ENCODE results near the gene TMEM235.

Gene TMEM235

DNA sequence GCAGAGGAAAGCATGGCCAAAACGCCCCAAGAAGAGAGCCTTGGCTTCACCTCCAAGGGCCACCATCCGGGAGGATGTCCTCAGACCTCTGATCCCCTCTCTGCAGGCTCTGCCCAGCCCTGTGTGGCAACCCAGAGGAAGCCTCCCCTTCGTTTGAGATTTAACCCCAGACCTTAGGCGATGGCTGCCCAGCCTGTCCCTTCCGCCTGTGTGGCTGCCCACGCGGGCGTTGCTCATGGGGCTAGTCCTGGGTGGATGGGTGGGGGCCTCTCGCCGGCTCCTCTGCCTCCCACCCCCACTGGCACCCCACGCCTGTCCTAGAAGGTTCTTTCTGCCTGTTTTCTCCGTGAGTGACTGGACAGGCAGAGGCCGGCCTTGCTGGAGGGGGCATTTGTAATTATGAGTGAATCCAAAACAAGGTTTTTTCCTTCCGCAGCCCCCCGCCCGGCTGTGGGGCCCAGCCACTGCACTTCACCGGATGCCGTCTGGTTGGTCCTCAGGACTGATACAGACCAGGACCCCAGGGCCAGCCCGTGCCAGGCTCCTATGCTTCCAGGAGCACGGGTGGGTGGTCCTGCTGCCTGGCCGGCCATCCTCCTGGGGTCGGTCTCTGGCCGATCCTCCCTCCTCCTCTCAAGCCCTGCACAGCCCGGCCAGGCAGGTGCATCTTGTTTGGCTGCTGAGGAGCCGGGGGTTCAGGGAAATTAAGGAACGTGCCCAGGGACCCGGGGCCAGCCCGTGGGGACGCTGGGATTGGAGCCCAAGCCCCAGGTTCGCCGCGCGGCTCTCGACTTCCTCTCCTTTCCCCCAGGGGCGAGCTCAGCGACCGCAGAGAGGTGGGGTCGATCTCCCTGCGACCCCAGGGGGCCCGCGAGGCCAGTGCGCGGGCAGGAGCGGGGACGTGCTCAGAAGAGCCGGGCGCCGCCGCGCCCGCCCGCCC lies at the start of gene TMEM235:
Gene TMEM235, plus strand, starts transcription at position 636 of the 940 bp plus-strand sequence. CDS start 393 bp downstream, outside the sequence.
- no peak for DNase-seq (ENCODE audit: low spot score)

GRCh38 chr17:78182504-78182903 lies 48.9 kb upstream of the TMEM235 start:
- DNase-seq (ENCODE audit: low spot score), result no peak

- DNase-seq (ENCODE audit: low spot score), result no peak
These were observed 47.5 kb upstream of the TMEM235 start for GRCh38 chr17:78183916-78184315.

DNA sequence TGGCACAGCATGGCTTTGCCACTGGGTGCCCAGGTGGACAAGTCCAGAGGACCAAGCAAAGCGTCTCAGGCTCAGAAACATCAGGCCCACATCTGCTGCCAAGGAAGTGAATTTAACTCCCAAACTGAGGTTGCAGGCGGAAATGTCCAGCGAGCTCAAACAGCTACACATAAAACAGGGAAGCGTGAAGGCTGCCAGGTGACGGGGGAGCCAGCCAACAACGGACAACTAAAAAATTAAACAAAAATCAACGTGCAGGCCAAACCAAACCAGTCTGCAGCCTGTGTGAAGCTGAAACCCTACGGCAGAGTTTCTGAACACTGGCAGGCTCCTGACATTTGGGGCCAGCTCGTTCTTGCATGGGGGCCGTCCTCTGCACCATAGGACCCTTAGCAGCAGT lies 47.1 kb upstream of the TMEM235 start:
- no peak for DNase-seq (ENCODE audit: low spot score)

- DNase-seq (ENCODE audit: low spot score), result no peak
These were observed 46.6 kb upstream of the TMEM235 start for GRCh38 chr17:78184868-78185267.

DNA sequence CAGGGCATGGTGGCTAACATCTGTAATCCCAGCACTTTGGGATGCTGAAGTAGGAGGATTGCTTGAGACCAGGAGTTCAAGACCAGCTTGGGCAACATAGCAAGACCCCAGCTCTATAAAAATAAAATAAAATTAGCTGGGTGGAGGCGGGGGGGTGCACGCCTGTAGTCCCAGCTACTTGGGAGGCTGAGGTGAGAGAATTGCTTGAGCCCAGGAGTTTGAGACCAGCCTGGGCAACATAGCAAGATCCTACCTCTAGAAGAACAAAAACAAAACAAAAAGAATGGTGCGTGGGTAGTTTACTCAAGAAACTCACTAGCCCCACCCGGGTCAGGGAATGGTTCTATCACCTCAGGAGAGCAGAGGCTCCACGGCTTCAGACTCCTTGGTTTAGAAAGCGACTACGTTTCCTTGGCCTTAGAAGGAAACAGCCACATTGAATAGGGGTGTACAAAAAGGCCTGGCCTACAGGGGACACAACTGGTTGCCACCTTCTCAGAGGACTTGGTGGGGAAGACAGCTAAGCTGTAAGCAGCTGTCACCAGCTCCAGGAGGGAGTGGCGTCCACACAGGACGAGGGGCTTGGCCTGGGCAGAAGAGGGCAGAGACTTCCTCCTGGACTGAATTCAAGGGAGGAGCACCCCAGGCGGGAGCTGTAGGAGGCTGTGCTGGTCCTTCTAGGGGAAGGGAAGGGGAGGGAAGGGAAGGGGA lies 45.3 kb upstream of the TMEM235 start:
- no peak for DNase-seq (ENCODE audit: low spot score)

- DNase-seq (ENCODE audit: low spot score), result peak; percentile 98
These were observed 44.5 kb upstream of the TMEM235 start, which contains the start of the genes AFMID and TK1 for GRCh38 chr17:78186692-78187595. Gene AFMID (plus strand): TSS chr17:78187362. CDS start chr17:78187371, 9 bp downstream. Gene TK1 (minus strand): TSS chr17:78187052. CDS start chr17:78186994, 58 bp downstream.

DNA sequence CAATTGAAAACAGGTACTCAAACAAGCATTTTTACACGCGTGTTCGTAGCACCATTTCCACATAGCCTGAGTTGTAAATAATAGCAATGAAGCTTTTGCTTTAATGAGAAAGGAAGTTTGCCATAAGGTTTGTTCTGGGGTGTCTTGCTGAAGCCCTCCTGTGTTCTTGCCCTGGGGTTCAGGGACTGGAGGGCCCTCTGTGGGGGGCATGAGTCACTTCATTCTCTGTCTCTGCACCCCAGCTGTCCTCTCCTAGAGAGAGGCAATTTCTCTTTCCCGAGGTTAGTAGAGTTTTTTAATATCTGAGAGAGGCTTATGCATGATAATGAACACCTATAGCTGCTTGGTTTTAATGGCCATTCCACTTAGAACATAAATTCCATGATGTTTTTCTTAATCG lies 34.7 kb upstream of the TMEM235 start:
- no peak for DNase-seq (ENCODE audit: low spot score)

GRCh38 chr17:78197147-78197832 lies 34.1 kb upstream of the TMEM235 start:
- no peak for DNase-seq (ENCODE audit: low spot score)

DNA sequence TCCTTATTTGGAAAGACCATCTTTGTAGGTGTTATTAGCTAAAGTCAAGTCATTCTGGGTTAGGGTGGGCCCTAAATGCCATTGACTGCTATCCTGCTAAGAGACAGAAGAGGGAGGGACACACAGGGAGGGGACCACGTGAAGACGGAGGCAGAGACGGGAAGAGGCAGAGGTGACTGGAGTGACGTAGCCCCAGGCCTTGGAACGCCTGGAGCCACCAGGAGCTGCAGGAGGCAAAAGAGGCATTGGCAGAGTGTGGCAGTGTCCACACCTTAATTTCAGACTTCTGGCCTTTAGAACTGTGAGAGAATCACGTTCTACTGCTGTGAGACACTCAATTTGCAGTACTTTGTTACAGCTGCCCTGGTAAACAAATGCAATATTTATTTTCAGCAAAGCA lies 31.0 kb upstream of the TMEM235 start:
- DNase-seq (ENCODE audit: low spot score), result no peak

- DNase-seq (ENCODE audit: low spot score), result no peak
These were observed 28.8 kb upstream of the TMEM235 start for GRCh38 chr17:78202666-78203065.

DNA sequence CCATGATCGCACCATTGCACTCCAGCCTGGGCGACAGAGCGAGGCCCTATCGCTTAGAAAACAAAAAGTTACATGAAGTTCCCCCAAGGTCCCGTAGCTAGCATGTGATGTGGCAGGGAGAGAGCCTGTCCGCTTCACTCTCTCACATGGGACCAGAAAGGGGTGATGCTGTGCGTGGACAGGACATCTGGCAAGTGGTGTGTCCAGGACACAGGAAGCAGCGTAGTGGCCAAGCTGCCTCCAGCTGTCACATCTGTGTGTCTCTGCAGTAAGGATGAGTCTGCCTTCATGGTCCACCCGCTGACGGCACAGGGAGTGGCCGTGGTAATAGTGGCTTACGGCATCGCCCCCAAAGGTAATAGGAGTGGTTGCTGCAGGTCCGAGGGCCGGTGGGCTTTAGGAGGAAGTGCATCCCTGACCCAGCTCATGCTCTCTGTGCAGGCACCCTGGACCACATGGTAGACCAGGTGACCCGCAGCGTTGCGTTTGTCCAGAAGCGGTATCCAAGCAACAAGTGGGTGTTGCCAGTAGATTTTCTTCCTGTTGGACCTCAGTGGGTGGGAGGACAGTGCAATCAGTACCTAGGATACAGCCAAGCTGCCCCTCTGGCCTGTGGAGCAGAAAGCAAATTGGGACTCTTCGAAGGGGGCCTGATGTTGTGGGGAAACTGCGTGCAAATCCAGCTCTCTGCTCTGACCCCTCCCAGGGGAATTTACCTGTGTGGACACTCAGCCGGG lies 26.9 kb upstream of the TMEM235 start:
- no peak for DNase-seq (ENCODE audit: low spot score)

DNA sequence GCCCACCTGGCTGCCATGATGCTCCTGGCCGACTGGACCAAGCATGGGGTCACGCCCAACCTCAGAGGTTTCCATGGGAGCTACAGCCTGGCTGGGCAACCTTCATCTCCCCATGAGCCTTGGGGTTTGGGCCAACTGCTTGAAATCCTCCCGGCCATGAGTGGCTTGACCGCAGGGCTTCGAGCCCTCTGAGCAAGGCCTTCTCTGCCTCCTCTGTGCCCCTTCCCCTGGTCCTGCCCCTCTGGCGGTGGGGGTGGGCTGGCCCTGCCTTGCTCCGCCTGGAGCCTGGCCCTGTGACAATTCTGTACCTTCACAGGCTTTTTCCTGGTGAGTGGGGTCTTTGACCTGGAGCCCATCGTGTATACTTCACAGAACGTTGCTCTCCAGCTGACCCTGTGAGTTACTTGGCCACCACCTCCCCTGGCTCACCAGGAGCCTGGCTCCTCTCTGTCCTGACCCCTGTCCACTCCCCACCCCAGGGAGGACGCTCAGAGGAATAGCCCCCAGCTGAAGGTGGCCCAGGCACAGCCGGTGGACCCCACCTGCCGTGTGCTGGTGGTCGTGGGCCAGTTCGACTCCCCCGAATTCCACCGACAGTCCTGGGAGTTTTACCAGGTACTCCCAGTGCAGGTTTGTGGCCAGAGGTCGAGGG lies 26.2 kb upstream of the TMEM235 start:
- no peak for DNase-seq (ENCODE audit: low spot score)

GRCh38 chr17:78206298-78206697 lies 25.1 kb upstream of the TMEM235 start:
- DNase-seq (ENCODE audit: low spot score), result no peak

GRCh38 chr17:78208486-78208885 lies 22.9 kb upstream of the TMEM235 start:
- DNase-seq (ENCODE audit: low spot score), result no peak

DNA sequence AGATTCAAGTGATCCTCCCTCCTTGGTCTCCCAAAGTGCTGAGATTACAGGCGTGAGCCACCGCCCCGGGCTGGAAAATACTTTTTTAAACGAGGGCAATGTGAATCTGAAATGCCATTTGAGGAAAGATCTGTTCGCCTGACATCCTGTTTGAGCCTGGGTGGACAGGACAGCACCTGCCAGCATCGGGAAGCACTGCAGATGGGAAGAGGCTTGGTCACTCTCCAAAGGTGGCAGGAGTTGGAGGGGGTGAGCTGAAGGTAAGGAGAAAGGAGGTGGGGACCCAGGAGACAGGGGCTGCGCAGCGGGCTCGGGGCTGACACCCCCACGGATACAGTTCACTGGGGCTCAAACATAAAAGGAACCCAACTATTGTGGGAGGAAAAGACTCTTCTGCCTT lies 21.3 kb upstream of the TMEM235 start:
- DNase-seq (ENCODE audit: low spot score), result no peak

DNA sequence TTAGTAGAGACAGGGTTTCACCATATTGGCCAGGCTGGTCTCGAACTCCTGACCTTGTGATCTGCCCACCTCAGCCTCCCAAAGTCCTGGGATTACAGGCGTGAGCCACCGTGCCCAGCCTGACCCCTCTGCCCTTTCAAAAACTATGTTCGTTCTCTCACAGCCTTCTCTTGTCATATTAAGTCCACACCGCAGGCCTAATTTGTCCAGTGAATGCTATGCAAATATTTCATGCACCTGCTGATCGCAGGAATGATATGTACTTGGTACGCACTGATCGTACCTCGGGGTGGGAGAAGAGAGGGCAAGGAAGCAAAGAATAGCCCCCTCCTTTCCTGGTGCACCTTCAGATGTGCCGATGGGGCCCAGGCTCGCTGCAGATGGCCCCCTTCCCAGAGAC lies 20.4 kb upstream of the TMEM235 start:
- DNase-seq (ENCODE audit: low spot score), result no peak

- peak; percentile 76 for DNase-seq (ENCODE audit: low spot score)
These were observed 17.3 kb upstream of the TMEM235 start, which contains the start of gene BIRC5 for GRCh38 chr17:78214016-78214705. Gene BIRC5 (plus strand): TSS chr17:78214253. CDS start chr17:78214317, 64 bp downstream.

DNA sequence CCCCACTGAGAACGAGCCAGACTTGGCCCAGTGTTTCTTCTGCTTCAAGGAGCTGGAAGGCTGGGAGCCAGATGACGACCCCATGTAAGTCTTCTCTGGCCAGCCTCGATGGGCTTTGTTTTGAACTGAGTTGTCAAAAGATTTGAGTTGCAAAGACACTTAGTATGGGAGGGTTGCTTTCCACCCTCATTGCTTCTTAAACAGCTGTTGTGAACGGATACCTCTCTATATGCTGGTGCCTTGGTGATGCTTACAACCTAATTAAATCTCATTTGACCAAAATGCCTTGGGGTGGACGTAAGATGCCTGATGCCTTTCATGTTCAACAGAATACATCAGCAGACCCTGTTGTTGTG lies 16.7 kb upstream of the TMEM235 start:
- DNase-seq (ENCODE audit: low spot score), result no peak

Data from kidney capillary endothelial cell (primary cell).